ENCODE results near the gene ASTN1. TPM values are rescaled to one million over a fixed set of nuclear protein-coding genes. Genes with fewer than 3 reads are reported as not detected.

Gene ASTN1
- total and polyA plus RNA-seq, 2 of the 4 experiments (the other 2 are of a cell fraction): under 0.01 to 0.07 TPM

DNA sequence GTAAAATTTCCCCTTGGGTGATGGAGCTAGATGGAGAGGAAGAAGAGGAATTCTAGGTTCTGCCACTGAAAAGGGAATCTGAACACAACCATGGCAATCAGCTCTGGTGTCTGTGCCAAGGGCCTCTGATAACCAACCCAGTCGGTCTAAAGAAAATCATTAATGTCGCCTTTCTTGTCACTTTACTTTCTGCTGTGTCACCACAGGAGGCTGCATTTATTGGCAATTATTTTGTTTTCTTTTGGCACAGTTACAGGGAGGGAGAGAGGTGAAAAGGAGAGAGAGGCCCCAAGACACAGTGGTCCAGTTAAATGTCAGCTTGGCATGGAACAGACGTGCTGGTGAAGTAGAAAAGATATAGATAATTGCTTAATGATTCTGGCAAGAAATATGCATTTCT lies 287.0 kb downstream of the ASTN1 start:
- Histone ChIP-seq H3K9me1 (ENCODE audit: insufficient read depth, low read length) (no peaks in the 10 kb centered on the region), H3K9ac (ENCODE audit: low read depth, low read length) (no peak overlapping the region), H3K27ac (ENCODE audit: insufficient read depth, low read length) (no peak overlapping the region), H3K4ac (ENCODE audit: low read depth, low read length) (no peak overlapping the region), H3K4me3 (ENCODE audit: insufficient read depth, low read depth, low read length) (no peak overlapping the region), H4K20me1 (ENCODE audit: insufficient read depth, low read length) (no peaks in the 10 kb centered on the region), H3K56ac (ENCODE audit: extremely low read depth, insufficient read depth, low read length) (no peak overlapping the region), H2BK20ac (ENCODE audit: low read depth, low read length) (no peak overlapping the region), H2BK15ac (ENCODE audit: low read depth, low read length) (no peak overlapping the region), H2AFZ (replicated peaks; ENCODE audit: low read length, poor library complexity) (no peak overlapping the region), H4K5ac (ENCODE audit: low read depth, low read length) (no peak overlapping the region), H2AK9ac (replicated peaks; ENCODE audit: low read depth, low read length, poor library complexity) (no peak overlapping the region), H3K9me3 (ENCODE audit: control insufficient read depth, insufficient read depth, low read length) (no peaks in the 10 kb centered on the region), H3K4me2 (ENCODE audit: low read depth, low read length) (no peak overlapping the region), H3K4me1 (ENCODE audit: control insufficient read depth, insufficient read depth, low read length) (no peaks in the 10 kb centered on the region), H3K79me1 (ENCODE audit: low read depth in 1 of 2, low read length in 2 of 2) (no peaks in the 10 kb centered on the region), H2BK120ac (ENCODE audit: low read depth, low read length) (no peak overlapping the region), H2AK5ac (ENCODE audit: low read depth, low read length) (no peak overlapping the region), H3K36me3 (ENCODE audit: control insufficient read depth, insufficient read depth, low read length) (no peaks in the 10 kb centered on the region), H4K8ac (ENCODE audit: low read depth in 2 of 2, low read length in 2 of 2) (no peak overlapping the region), H3K18ac (ENCODE audit: low read depth, low read length) (no peak overlapping the region), H3K14ac (replicated peaks; ENCODE audit: low read depth, low read length) (no peak overlapping the region), H2BK5ac (ENCODE audit: low read depth, low read length, poor library complexity, severe bottlenecking) (no peak overlapping the region), H3K27me3 (ENCODE audit: control insufficient read depth, insufficient read depth, low read length) (no peaks in the 10 kb centered on the region), H4K91ac (ENCODE audit: insufficient read depth, low read depth, low read length) (no peak overlapping the region), H3K23ac (ENCODE audit: low read depth, low read length) (no peak overlapping the region)
- dilution Hi-C loops (cut with HindIII; ENCODE audit: low sequenced_read_pairs, unreplicated experiment) (no loop called here), in situ Hi-C loops (cut with MboI; ENCODE audit: low sequenced_read_pairs) (no loop called here), intact Hi-C loops (cut with micrococcal nuclease) (no loop called here)
- ATAC-seq (ENCODE audit: low read depth) (no peak), DNase-seq (no peak)
- BruUV-seq (replicated peaks): no TSS peak
- POLR2A ChIA-PET (ENCODE audit: unreplicated experiment): no interaction called here
- no peak for TF ChIP-seq POLR2A (IDR thresholded peaks at IDR 0.05; ENCODE audit: low read depth, low read length)
- TF ChIP-seq NFE2L2 (IDR thresholded peaks at IDR 0.05; ENCODE audit: low read depth, low read length): no peak
- no peak for TF ChIP-seq CEBPB (IDR thresholded peaks at IDR 0.05; ENCODE audit: low read depth, low read length)
- no peak for TF ChIP-seq RAD21 (IDR thresholded peaks at IDR 0.05; ENCODE audit: low read length)
- no peak for TF ChIP-seq MAFK (IDR thresholded peaks at IDR 0.05; ENCODE audit: low read depth, low read length)
- TF ChIP-seq RCOR1 (IDR thresholded peaks at IDR 0.05; ENCODE audit: insufficient replicate concordance, low read length): no peak
- no peak for TF ChIP-seq BHLHE40 (IDR thresholded peaks at IDR 0.05; ENCODE audit: low read depth, low read length)
- TF ChIP-seq RFX5 (IDR thresholded peaks at IDR 0.05; ENCODE audit: low read depth, low read length): no peak
- TF ChIP-seq, protein P1, sequence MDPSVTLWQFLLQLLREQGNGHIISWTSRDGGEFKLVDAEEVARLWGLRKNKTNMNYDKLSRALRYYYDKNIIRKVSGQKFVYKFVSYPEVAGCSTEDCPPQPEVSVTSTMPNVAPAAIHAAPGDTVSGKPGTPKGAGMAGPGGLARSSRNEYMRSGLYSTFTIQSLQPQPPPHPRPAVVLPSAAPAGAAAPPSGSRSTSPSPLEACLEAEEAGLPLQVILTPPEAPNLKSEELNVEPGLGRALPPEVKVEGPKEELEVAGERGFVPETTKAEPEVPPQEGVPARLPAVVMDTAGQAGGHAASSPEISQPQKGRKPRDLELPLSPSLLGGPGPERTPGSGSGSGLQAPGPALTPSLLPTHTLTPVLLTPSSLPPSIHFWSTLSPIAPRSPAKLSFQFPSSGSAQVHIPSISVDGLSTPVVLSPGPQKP (IDR thresholded peaks at IDR 0.05; ENCODE audit: borderline replicate concordance, low read depth, low read length): no peak
- TF ChIP-seq, protein P2, sequence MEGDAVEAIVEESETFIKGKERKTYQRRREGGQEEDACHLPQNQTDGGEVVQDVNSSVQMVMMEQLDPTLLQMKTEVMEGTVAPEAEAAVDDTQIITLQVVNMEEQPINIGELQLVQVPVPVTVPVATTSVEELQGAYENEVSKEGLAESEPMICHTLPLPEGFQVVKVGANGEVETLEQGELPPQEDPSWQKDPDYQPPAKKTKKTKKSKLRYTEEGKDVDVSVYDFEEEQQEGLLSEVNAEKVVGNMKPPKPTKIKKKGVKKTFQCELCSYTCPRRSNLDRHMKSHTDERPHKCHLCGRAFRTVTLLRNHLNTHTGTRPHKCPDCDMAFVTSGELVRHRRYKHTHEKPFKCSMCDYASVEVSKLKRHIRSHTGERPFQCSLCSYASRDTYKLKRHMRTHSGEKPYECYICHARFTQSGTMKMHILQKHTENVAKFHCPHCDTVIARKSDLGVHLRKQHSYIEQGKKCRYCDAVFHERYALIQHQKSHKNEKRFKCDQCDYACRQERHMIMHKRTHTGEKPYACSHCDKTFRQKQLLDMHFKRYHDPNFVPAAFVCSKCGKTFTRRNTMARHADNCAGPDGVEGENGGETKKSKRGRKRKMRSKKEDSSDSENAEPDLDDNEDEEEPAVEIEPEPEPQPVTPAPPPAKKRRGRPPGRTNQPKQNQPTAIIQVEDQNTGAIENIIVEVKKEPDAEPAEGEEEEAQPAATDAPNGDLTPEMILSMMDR (conservative IDR thresholded peaks at IDR 0.05; ENCODE audit: low read depth, low read length): no peak
- TF ChIP-seq CHD1 (IDR thresholded peaks at IDR 0.05; ENCODE audit: low read depth, low read length): no peak
- no peak for TF ChIP-seq SMC3 (IDR thresholded peaks at IDR 0.05; ENCODE audit: low read depth, low read length)
- TF ChIP-seq, protein P3, sequence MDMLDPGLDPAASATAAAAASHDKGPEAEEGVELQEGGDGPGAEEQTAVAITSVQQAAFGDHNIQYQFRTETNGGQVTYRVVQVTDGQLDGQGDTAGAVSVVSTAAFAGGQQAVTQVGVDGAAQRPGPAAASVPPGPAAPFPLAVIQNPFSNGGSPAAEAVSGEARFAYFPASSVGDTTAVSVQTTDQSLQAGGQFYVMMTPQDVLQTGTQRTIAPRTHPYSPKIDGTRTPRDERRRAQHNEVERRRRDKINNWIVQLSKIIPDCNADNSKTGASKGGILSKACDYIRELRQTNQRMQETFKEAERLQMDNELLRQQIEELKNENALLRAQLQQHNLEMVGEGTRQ (IDR thresholded peaks at IDR 0.05; ENCODE audit: low read depth, low read length): no peak
- TF ChIP-seq MAZ (IDR thresholded peaks at IDR 0.05; ENCODE audit: borderline replicate concordance, low read depth, low read length): no peak
- TF ChIP-seq MXI1 (IDR thresholded peaks at IDR 0.05; ENCODE audit: borderline replicate concordance, low read depth, low read length): no peak
- no CpG with 5 or more reads among the region's 3 CpGs for WGBS, 2 experiments (ENCODE audit: extremely low coverage in 2 of 2, insufficient read length in 1 of 2)
- CTCF ChIA-PET: no interaction called here

All from IMR-90 (cell line).